Measurements from ENCODE around the gene POU6F2.
"Not testable (repeated sequence)": the region's sequence is repeated elsewhere in the genome, so short reads cannot be mapped to it uniquely, and the experiment has no call there.

POU6F2 gene

GRCh38 chr7:38975944-38976392 lies 1.7 kb upstream of the POU6F2 start:
- TF ChIP-seq CTCF (IDR thresholded peaks at IDR 0.05; ENCODE audit: low read depth, low read length, missing control alignments): no peak
- no peak overlapping the region for H3K4me3 ChIP-seq (ENCODE audit: low read depth, low read length)
- no peak for DNase-seq (ENCODE audit: low read depth)

GRCh38 chr7:38978491-38978890 lies 782 bp downstream of the POU6F2 start:
- no peak for DNase-seq (ENCODE audit: low read depth)
- no peak overlapping the region for H3K4me3 ChIP-seq (ENCODE audit: low read depth, low read length)
- no peak for TF ChIP-seq CTCF (IDR thresholded peaks at IDR 0.05; ENCODE audit: low read depth, low read length, missing control alignments)

- DNase-seq (ENCODE audit: low read depth): no peak
- no peak for TF ChIP-seq CTCF (IDR thresholded peaks at IDR 0.05; ENCODE audit: low read depth, low read length, missing control alignments)
- no peak overlapping the region for H3K4me3 ChIP-seq (ENCODE audit: low read depth, low read length)
These were observed 14.5 kb downstream of the POU6F2 start for GRCh38 chr7:38992203-38992602.

GRCh38 chr7:39001595-39001994 lies 23.9 kb downstream of the POU6F2 start:
- no peak for TF ChIP-seq CTCF (IDR thresholded peaks at IDR 0.05; ENCODE audit: low read depth, low read length, missing control alignments)
- DNase-seq (ENCODE audit: low read depth): no peak
- no peak overlapping the region for H3K4me3 ChIP-seq (ENCODE audit: low read depth, low read length)

GRCh38 chr7:39002755-39003154 lies 25.0 kb downstream of the POU6F2 start:
- TF ChIP-seq CTCF (IDR thresholded peaks at IDR 0.05; ENCODE audit: low read depth, low read length, missing control alignments): no peak
- no peak overlapping the region for H3K4me3 ChIP-seq (ENCODE audit: low read depth, low read length)
- no peak for DNase-seq (ENCODE audit: low read depth)

GRCh38 chr7:39005036-39005435 lies 27.3 kb downstream of the POU6F2 start:
- no peak overlapping the region for H3K4me3 ChIP-seq (ENCODE audit: low read depth, low read length)
- no peak for DNase-seq (ENCODE audit: low read depth)
- no peak for TF ChIP-seq CTCF (IDR thresholded peaks at IDR 0.05; ENCODE audit: low read depth, low read length, missing control alignments)

GRCh38 chr7:39005461-39005860 lies 27.8 kb downstream of the POU6F2 start:
- no peak overlapping the region for H3K4me3 ChIP-seq (ENCODE audit: low read depth, low read length)
- TF ChIP-seq CTCF (IDR thresholded peaks at IDR 0.05; ENCODE audit: low read depth, low read length, missing control alignments): no peak
- DNase-seq (ENCODE audit: low read depth): no peak

- not testable (repeated sequence) for DNase-seq (ENCODE audit: low read depth); H3K4me3 ChIP-seq (ENCODE audit: low read depth, low read length)
These were observed 35.6 kb downstream of the POU6F2 start for GRCh38 chr7:39013049-39013939.
